ENCODE results near the gene PRKG1. TPM values are rescaled to one million over a fixed set of nuclear protein-coding genes. Genes with fewer than 3 reads are reported as not detected.
A peak's percentile ranks its signal among the peaks of the same experiment; 100 is the strongest.

The PRKG1 gene
- total RNA-seq, 1 experiment from 2014 or later = 16.5 TPM

GRCh38 chr10:51244748-51245490, 170.6 kb downstream of the PRKG1 start (continued):
- no peak for TF ChIP-seq ZMAT4 (CRISPR knock-in tag; IDR thresholded peaks at IDR 0.05)
- TF ChIP-seq ZNF232 (CRISPR knock-in tag; IDR thresholded peaks at IDR 0.05) = no peak
- no peak for TF ChIP-seq TCF7 (CRISPR knock-in tag; IDR thresholded peaks at IDR 0.05; ENCODE audit: low read depth)
- no peak for TF ChIP-seq ZSCAN18 (CRISPR knock-in tag; IDR thresholded peaks at IDR 0.05)

- TF ChIP-seq OVOL2 (CRISPR knock-in tag; IDR thresholded peaks at IDR 0.05; ENCODE audit: borderline replicate concordance) (no peak), ZNF232 (CRISPR knock-in tag; IDR thresholded peaks at IDR 0.05) (no peak), KAT7 (CRISPR knock-in tag; IDR thresholded peaks at IDR 0.05; ENCODE audit: borderline replicate concordance) (no peak), ZNF425 (CRISPR knock-in tag; conservative IDR thresholded peaks at IDR 0.05) (no peak)
- Mint-ChIP-seq H3K27me3 (ENCODE audit: low read depth) (no peaks in the 10 kb centered on the region), H3K4me3 (no peak overlapping the region), H3K27ac (no peak overlapping the region), H3K4me1 (peaks cover 66% of the 10 kb centered on the region), H3K36me3 (no peaks in the 10 kb centered on the region), H3K9me3 (no peaks in the 10 kb centered on the region)
- DNase-seq (ENCODE audit: low spot score) (no peak), ATAC-seq (no peak)
- ChIA-PET CTCF (no interaction called here), POLR2A (no interaction called here)
Measured at GRCh38 chr10:51246156-51246555, 171.9 kb downstream of the PRKG1 start.

GRCh38 chr10:51250278-51250920, 176.1 kb downstream of the PRKG1 start:
- H3K4me1 Mint-ChIP-seq = peaks cover 72% of the 10 kb centered on the region
- POLR2A ChIA-PET = no interaction called here
- no peaks in the 10 kb centered on the region for H3K9me3 Mint-ChIP-seq
- H3K27ac Mint-ChIP-seq = peak overlapping the region; percentile 26
- DNase-seq (ENCODE audit: low spot score) = no peak
- H3K4me3 Mint-ChIP-seq = no peak overlapping the region
- CTCF ChIA-PET = no interaction called here
- peak; percentile 46; the same call in 1 of the 2 replicates for ATAC-seq
- H3K27me3 Mint-ChIP-seq (ENCODE audit: low read depth) = no peaks in the 10 kb centered on the region
- H3K36me3 Mint-ChIP-seq = no peaks in the 10 kb centered on the region
- no peak for TF ChIP-seq ZNF121 (CRISPR knock-in tag; IDR thresholded peaks at IDR 0.05)
- TF ChIP-seq MLX (CRISPR knock-in tag; IDR thresholded peaks at IDR 0.05) = no peak
- no peak for TF ChIP-seq ETV6 (CRISPR knock-in tag; IDR thresholded peaks at IDR 0.05)
- TF ChIP-seq NFE2L1 (CRISPR knock-in tag; IDR thresholded peaks at IDR 0.05) = no peak
- TF ChIP-seq IRF1 (CRISPR knock-in tag; IDR thresholded peaks at IDR 0.05) = no peak
- TF ChIP-seq ZNF219 (CRISPR knock-in tag; IDR thresholded peaks at IDR 0.05; ENCODE audit: borderline replicate concordance) = no peak
- no peak for TF ChIP-seq ZMAT4 (CRISPR knock-in tag; IDR thresholded peaks at IDR 0.05)
- no peak for TF ChIP-seq SMAD3 (CRISPR knock-in tag; IDR thresholded peaks at IDR 0.05; ENCODE audit: borderline replicate concordance)
- TF ChIP-seq FOXK1 (CRISPR knock-in tag; IDR thresholded peaks at IDR 0.05) = no peak
- TF ChIP-seq ZNF263 (CRISPR knock-in tag; IDR thresholded peaks at IDR 0.05; ENCODE audit: low read depth) = no peak
- no peak for TF ChIP-seq PREB (CRISPR knock-in tag; IDR thresholded peaks at IDR 0.05; ENCODE audit: borderline replicate concordance)
- no peak for TF ChIP-seq ESRRA (CRISPR knock-in tag; IDR thresholded peaks at IDR 0.05; ENCODE audit: borderline replicate concordance)
- TF ChIP-seq ATF3 (CRISPR knock-in tag; conservative IDR thresholded peaks at IDR 0.05) = no peak
- TF ChIP-seq ATF2 (CRISPR knock-in tag; IDR thresholded peaks at IDR 0.05; ENCODE audit: borderline replicate concordance, low read depth) = no peak
- TF ChIP-seq PRRX2 (CRISPR knock-in tag; IDR thresholded peaks at IDR 0.05) = no peak
- no peak for TF ChIP-seq SP1 (CRISPR knock-in tag; conservative IDR thresholded peaks at IDR 0.05)
- no peak for TF ChIP-seq GTF2I (CRISPR knock-in tag; conservative IDR thresholded peaks at IDR 0.05)
- no peak for TF ChIP-seq NR2C2 (CRISPR knock-in tag; IDR thresholded peaks at IDR 0.05)

All from WTC11 (cell line).